Mesenchymal stem cell (in vitro differentiated cells and primary cell): ENCODE data around the gene SERTAD2.

ENCODE experiments used
- DNase-seq: peaks from one replicate; pipeline ENCODE4 v3.0.0-alpha.2; 2013
- H2AFZ ChIP-seq: one replicate; pipeline ENCODE4 v1.6.1; 2013; ENCODE audit warnings: low read depth, mild to moderate bottlenecking, control low read depth, inconsistent platforms, low read length, moderate library complexity
- H2AK5ac ChIP-seq: 2 replicates; pipeline ENCODE4 v1.6.1; 2013; ENCODE audit warnings: low read length, moderate library complexity, mild to moderate bottlenecking, inconsistent platforms; ENCODE audit not compliant: severe bottlenecking
- H2BK120ac ChIP-seq: one replicate; pipeline ENCODE4 v1.6.1; 2013; ENCODE audit warnings: low read depth, mild to moderate bottlenecking, inconsistent platforms, low read length, moderate library complexity
- H2BK12ac ChIP-seq, 2 experiments: one replicate each; pipeline ENCODE4 v1.6.1; 2013; ENCODE audit warnings: inconsistent platforms in 2 of 2, low read length in 2 of 2, mild to moderate bottlenecking in 2 of 2, moderate library complexity in 2 of 2, control low read depth in 1 of 2
- H2BK15ac ChIP-seq: one replicate; pipeline ENCODE4 v1.6.1; 2013; ENCODE audit warnings: mild to moderate bottlenecking, low read depth, inconsistent platforms; ENCODE audit not compliant: poor library complexity, severe bottlenecking
- H2BK5ac ChIP-seq: 2 replicates; pipeline ENCODE4 v1.6.1; 2013; ENCODE audit warnings: low read depth, mild to moderate bottlenecking, low read length, control low read depth, inconsistent platforms; ENCODE audit not compliant: poor library complexity, severe bottlenecking
- H3K14ac ChIP-seq, 2 experiments: one replicate each; pipeline ENCODE4 v1.6.1; 2013; ENCODE audit warnings: inconsistent platforms in 2 of 2, low read length in 2 of 2, control low read depth in 1 of 2, mild to moderate bottlenecking in 1 of 2, moderate library complexity in 1 of 2
- H3K18ac ChIP-seq, 2 experiments: one replicate each; pipeline ENCODE4 v1.6.1; 2013; ENCODE audit warnings: inconsistent platforms in 2 of 2, low read length in 2 of 2, control low read depth in 1 of 2, low read depth in 1 of 2, mild to moderate bottlenecking in 1 of 2
- H3K23ac ChIP-seq, 2 experiments: one replicate each; pipeline ENCODE4 v1.6.1; 2013; ENCODE audit warnings: inconsistent platforms in 2 of 2, low read length in 2 of 2, mild to moderate bottlenecking in 2 of 2, moderate library complexity in 2 of 2, control low read depth in 1 of 2
- H3K27ac ChIP-seq: 2 replicates; pipeline ENCODE4 v1.5.1; 2013; ENCODE audit warnings: mild to moderate bottlenecking, moderate library complexity, low read length, control low read depth, inconsistent platforms; ENCODE audit not compliant: poor library complexity, severe bottlenecking
- H3K27me3 ChIP-seq, 2 experiments: 2 replicates each; pipeline versions ENCODE4 v1.6.1 to v1.7.0; 2013; ENCODE audit warnings: low read length in 2 of 2, mild to moderate bottlenecking in 2 of 2, moderate library complexity in 2 of 2, control low read depth in 1 of 2, inconsistent platforms in 1 of 2; ENCODE audit not compliant: control insufficient read depth in 1 of 2, insufficient read depth in 1 of 2
- H3K36me3 ChIP-seq, 2 experiments: 2 replicates each; pipeline versions ENCODE4 v1.6.1 to v1.7.0; 2013; ENCODE audit warnings: low read length in 2 of 2, control low read depth in 1 of 2, inconsistent platforms in 1 of 2, low read depth in 1 of 2, mild to moderate bottlenecking in 1 of 2; ENCODE audit not compliant: insufficient read depth in 2 of 2, control insufficient read depth in 1 of 2
- H3K4ac ChIP-seq, 2 experiments: one replicate each; pipeline ENCODE4 v1.6.1; 2013; ENCODE audit warnings: inconsistent platforms in 2 of 2, low read length in 2 of 2, mild to moderate bottlenecking in 2 of 2, moderate library complexity in 2 of 2, control low read depth in 1 of 2, low read depth in 1 of 2
- H3K4me1 ChIP-seq: 2 replicates; pipeline ENCODE4 v1.6.1; 2013; ENCODE audit warnings: low read depth, low read length, control low read depth; ENCODE audit not compliant: control insufficient read depth, insufficient read depth
- H3K4me2 ChIP-seq: 2 replicates; pipeline ENCODE4 v1.6.1; 2013; ENCODE audit warnings: low read length, mild to moderate bottlenecking, inconsistent platforms; ENCODE audit not compliant: poor library complexity, severe bottlenecking
- H3K4me3 ChIP-seq, 2 experiments: 2 replicates each; pipeline versions ENCODE4 v1.5.1 to v1.7.0; 2013; ENCODE audit warnings: low read length in 2 of 2, mild to moderate bottlenecking in 2 of 2, control low read depth in 1 of 2, low read depth in 1 of 2; ENCODE audit not compliant: insufficient read depth in 1 of 2
- H3K79me1 ChIP-seq: replicated peaks from 2 replicates; pipeline ENCODE4 v1.6.1; 2013; ENCODE audit warnings: mild to moderate bottlenecking, control low read depth, low read length, inconsistent platforms; ENCODE audit not compliant: poor library complexity, severe bottlenecking
- H3K9ac ChIP-seq: 2 replicates; pipeline ENCODE4 v1.7.0; 2013; ENCODE audit warnings: mild to moderate bottlenecking, low read length, moderate library complexity
- H3K9me3 ChIP-seq: 2 replicates; pipeline ENCODE4 v1.7.0; 2013; ENCODE audit warnings: mild to moderate bottlenecking, low read length; ENCODE audit not compliant: control insufficient read depth
- H4K8ac ChIP-seq: one replicate; pipeline ENCODE4 v1.6.1; 2013; ENCODE audit warnings: inconsistent platforms, mild to moderate bottlenecking, low read length, moderate library complexity
- H4K91ac ChIP-seq: one replicate; pipeline ENCODE4 v1.6.1; 2013; ENCODE audit warnings: mild to moderate bottlenecking, low read length, inconsistent platforms
- WGBS: methylation state at CpG from one replicate; pipeline ENCODE4 v1.1.7; 2013; ENCODE audit warnings: mixed read lengths; 5-methylcytosine and 5-hydroxymethylcytosine counted together

Gene SERTAD2

DNA sequence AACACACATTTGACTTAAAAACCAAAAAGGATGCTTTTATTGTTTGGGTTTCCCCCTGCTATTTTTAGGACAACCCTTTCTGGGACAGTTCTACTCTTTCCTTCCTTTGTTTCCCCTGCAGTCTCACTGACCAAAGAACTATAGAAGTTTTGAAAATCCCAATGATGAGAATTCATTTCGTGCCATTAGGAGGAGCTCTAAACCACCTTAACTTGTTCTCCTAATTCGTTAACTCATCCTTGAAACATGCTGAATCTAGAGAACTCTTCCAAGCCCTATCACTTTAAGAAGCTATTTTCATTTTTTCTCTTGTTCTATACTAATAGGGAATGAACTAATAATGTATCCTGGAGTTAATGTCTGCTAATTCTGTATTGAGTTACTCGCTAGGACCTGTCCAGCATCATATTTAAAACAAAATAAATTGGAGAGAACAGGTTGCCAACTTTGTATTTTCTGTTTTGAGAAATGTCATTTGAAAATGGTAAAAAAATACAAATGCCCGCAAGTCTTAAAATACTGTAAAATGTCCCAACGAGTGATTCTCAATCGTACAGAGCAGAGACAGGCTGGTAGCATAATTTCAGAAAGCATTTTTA is 66.7 kb downstream of the SERTAD2 start:
- H4K8ac ChIP-seq = no peak overlapping the region
- H3K9ac ChIP-seq = peak overlapping the region; percentile 64
- no peak overlapping the region for H2BK15ac ChIP-seq
- no peaks in the 10 kb centered on the region for H3K9me3 ChIP-seq
- H3K4me2 ChIP-seq = no peak overlapping the region
- 47% methylated on average over 3 of the region's 6 CpGs for WGBS
- no peak overlapping the region for H3K27ac ChIP-seq
- no peak overlapping the region for H3K18ac ChIP-seq
- DNase-seq = peak; percentile 69
- H2BK5ac ChIP-seq = no peak overlapping the region
- no peaks in the 10 kb centered on the region for H3K4me1 ChIP-seq
- H3K36me3 ChIP-seq = peaks cover 9 to 52% of the 10 kb centered on the region in 2 experiments
- no peak overlapping the region for H2AK5ac ChIP-seq
- peaks cover 8% of the 10 kb centered on the region for H3K79me1 ChIP-seq
- no peak overlapping the region for H3K23ac ChIP-seq
- no peaks in the 10 kb centered on the region for H3K27me3 ChIP-seq
- H2BK120ac ChIP-seq = no peak overlapping the region
- H3K4ac ChIP-seq = no peak overlapping the region
- H2AFZ ChIP-seq = no peak overlapping the region
- H2BK12ac ChIP-seq = no peak overlapping the region
- H3K14ac ChIP-seq = no peak overlapping the region
- no peak overlapping the region for H3K4me3 ChIP-seq
- H4K91ac ChIP-seq = no peak overlapping the region

DNA sequence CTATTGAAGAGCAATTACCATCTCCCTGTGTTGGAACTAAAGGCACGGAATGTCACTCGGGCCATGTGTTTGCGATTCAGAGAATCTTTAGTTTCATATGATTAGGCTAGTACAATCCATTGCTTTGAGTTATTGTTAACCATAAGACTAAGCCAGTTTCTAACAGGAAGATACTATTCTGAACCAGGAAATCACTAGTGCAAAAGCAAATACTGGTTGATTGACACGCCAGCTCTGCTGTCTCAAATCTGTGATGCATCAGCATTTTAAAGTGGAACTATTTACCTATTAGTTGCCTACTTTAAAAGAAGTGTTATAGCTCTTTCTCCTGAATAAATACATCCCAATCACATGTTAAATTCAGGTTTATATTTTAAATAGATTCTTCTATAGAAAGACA is 67.7 kb downstream of the SERTAD2 start:
- no peaks in the 10 kb centered on the region for H3K27me3 ChIP-seq
- no peak overlapping the region for H2BK120ac ChIP-seq
- H2BK12ac ChIP-seq = no peak overlapping the region
- no peak overlapping the region for H4K8ac ChIP-seq
- no peak overlapping the region for H3K27ac ChIP-seq
- no peaks in the 10 kb centered on the region for H3K9me3 ChIP-seq
- H3K23ac ChIP-seq = no peak overlapping the region
- 100% methylated on average over 2 of the region's 4 CpGs for WGBS
- peaks cover 6 to 45% of the 10 kb centered on the region in 2 experiments for H3K36me3 ChIP-seq
- H2BK5ac ChIP-seq = no peak overlapping the region
- H3K4ac ChIP-seq = no peak overlapping the region
- H3K18ac ChIP-seq = no peak overlapping the region
- H2BK15ac ChIP-seq = no peak overlapping the region
- no peak overlapping the region for H2AK5ac ChIP-seq
- H3K4me3 ChIP-seq = no peak overlapping the region
- H3K14ac ChIP-seq = no peak overlapping the region
- H3K4me1 ChIP-seq = no peaks in the 10 kb centered on the region
- H3K4me2 ChIP-seq = no peak overlapping the region
- DNase-seq = no peak
- H4K91ac ChIP-seq = no peak overlapping the region
- no peak overlapping the region for H2AFZ ChIP-seq
- H3K9ac ChIP-seq = no peak overlapping the region
- peaks cover 7% of the 10 kb centered on the region for H3K79me1 ChIP-seq

DNA sequence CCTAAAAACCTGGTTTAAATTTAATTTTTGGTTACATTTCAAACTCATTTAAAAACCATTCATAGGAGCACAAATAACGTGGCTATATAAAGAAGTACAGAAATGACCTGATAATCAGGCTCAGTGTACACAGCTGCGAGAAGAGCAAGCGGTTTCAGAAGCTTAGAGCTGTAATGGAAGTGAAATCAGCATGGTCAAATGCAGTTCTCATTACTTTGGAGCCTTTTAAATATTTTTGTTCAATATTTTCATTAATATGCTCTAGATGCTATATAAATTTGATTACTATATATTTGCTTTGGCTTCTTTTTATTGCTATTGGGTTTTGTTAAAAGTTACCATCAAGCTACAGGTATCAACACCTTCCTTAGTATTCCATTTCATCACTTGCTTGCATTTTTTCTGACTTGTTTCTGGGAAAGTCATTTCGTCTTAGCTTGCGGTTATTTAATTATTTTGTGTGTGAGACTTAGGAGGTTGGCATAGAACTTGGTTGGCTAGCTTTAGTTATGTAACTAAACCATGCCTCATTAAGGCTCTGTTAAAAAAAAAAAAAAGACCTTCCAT is 70.9 kb downstream of the SERTAD2 start:
- Histone ChIP-seq H2BK5ac (no peak overlapping the region), H3K9ac (no peak overlapping the region), H2BK120ac (no peak overlapping the region), H3K9me3 (no peaks in the 10 kb centered on the region), H3K4me2 (no peak overlapping the region), H3K27me3 (no peaks in the 10 kb centered on the region), H3K36me3 (peaks cover 4 to 38% of the 10 kb centered on the region in 2 experiments), H4K91ac (no peak overlapping the region), H4K8ac (no peak overlapping the region), H2BK12ac (no peak overlapping the region), H3K27ac (no peak overlapping the region), H3K79me1 (peaks cover 4% of the 10 kb centered on the region), H3K18ac (no peak overlapping the region), H3K4me1 (no peaks in the 10 kb centered on the region), H3K4ac (no peak overlapping the region), H3K4me3 (no peak overlapping the region), H3K23ac (no peak overlapping the region), H2AFZ (no peak overlapping the region), H3K14ac (no peak overlapping the region), H2BK15ac (no peak overlapping the region), H2AK5ac (no peak overlapping the region)
- WGBS = 96% methylated on average over 3 of the region's 5 CpGs
- no peak for DNase-seq

DNA sequence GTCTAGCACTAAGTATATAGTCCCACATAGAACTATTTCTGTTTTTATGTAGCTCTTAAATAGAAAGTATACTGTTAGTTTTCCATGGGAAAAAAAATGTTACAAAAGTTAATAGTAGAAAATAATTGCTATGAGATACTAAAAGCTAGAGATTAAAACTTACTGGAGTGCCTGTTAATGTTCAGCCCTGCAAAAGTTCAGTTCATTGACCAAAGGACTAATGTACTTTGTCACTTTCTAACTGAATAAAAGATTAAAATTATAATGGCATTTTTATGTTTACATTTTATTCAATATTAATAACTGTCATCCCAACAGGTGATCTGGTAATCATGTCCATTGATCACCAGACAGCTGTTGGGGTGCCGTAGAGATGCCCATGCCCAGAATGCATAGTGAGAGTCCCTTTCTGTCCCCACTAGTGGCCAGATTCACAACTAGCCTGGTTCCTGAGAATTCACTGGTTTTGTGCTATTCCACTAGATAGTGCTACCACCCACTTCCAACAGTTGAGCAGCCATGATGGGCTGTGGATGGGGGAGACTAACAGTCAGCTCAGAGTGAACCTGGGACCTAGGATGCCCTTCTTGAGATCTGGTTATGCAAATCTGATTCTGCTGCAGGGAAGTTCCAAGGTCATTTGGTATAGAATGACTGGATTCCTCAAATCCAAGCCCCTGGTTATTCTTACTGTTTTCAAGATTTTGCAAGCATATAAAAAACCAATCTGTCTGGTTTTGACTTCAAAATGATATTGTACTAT is 71.8 kb downstream of the SERTAD2 start:
- DNase-seq = no peak
- Histone ChIP-seq H2BK12ac (peak overlapping the region in 1 of 2 experiments; percentile 31), H2BK120ac (no peak overlapping the region), H3K27ac (no peak overlapping the region), H3K36me3 (peaks cover 4 to 47% of the 10 kb centered on the region in 2 experiments), H3K14ac (no peak overlapping the region), H3K9ac (no peak overlapping the region), H3K79me1 (peaks cover 4% of the 10 kb centered on the region), H4K91ac (no peak overlapping the region), H3K4me2 (no peak overlapping the region), H2BK15ac (no peak overlapping the region), H3K4ac (no peak overlapping the region), H3K27me3 (no peaks in the 10 kb centered on the region), H3K4me3 (no peak overlapping the region), H3K4me1 (no peaks in the 10 kb centered on the region), H2AFZ (no peak overlapping the region), H3K23ac (no peak overlapping the region), H2BK5ac (no peak overlapping the region), H3K9me3 (no peaks in the 10 kb centered on the region), H3K18ac (peak overlapping the region in 1 of 2 experiments; percentile 21), H2AK5ac (no peak overlapping the region), H4K8ac (no peak overlapping the region)
- 63% methylated on average over 1 of the region's 1 CpG for WGBS
